ENCODE data around the gene FAM174B. TPM values are rescaled to one million over a fixed set of nuclear protein-coding genes. Genes with fewer than 3 reads are reported as not detected.

FAM174B gene
- total and polyA plus RNA-seq, 10 of the 15 experiments (the other 5 are each of a cell fraction or from before 2014, with no cell fraction given): 0.71 to 15.9 (median 4.2) TPM

DNA sequence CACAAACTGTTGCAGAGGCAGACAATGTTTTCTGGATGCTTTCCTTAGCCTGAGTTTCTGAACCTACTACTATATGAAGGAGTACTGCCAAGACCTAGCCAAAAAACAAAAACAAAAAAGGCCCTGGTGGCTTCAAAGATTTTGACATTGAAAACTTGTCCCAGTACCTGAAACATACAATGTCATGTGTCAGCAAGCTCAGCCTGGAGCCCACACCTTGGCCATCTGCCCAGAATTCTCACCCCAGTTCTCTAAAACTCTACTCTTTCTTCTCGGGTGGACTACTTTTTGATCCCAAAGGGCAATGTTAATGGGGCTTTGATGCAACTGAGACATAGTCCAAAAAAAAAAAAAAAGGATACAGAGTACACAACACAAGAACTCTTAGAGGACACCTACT lies 81.4 kb downstream of the FAM174B start:
- Histone ChIP-seq H3K9ac (ENCODE audit: control insufficient read depth, insufficient read depth, low read length) (no peak overlapping the region), H3K4me2 (ENCODE audit: control insufficient read depth, insufficient read depth) (no peak overlapping the region), H2AFZ (ENCODE audit: control insufficient read depth, low read depth, low read length) (no peak overlapping the region), H3K36me3 (ENCODE audit: control insufficient read depth in 2 of 2, insufficient read depth in 2 of 2, low read length in 1 of 2) (no peaks in the 10 kb centered on the region), H4K20me1 (ENCODE audit: control insufficient read depth, insufficient read depth) (no peaks in the 10 kb centered on the region), H3K79me2 (ENCODE audit: control insufficient read depth, insufficient read depth, low read length) (no peaks in the 10 kb centered on the region), H3K27ac (ENCODE audit: control insufficient read depth, insufficient read depth) (no peak overlapping the region), H3K9me3 (replicated peaks; ENCODE audit: control insufficient read depth, insufficient read depth, low read length) (no peaks in the 10 kb centered on the region), H3K4me3 (no peak overlapping the region), H3K4me1 (ENCODE audit: control insufficient read depth, insufficient read depth, low read length) (no peaks in the 10 kb centered on the region), H3K27me3 (replicated peaks in 1 of 2; ENCODE audit: control insufficient read depth in 2 of 2, insufficient read depth in 2 of 2, low read length in 1 of 2) (peaks cover 0 to 5% of the 10 kb centered on the region in 2 experiments; a peak in 3 of 4 replicates)
- ChIA-PET CTCF (no interaction called here), POLR2A (no interaction called here), SMC1A (ENCODE audit: uncharacterized antibody, unreplicated experiment) (no interaction called here), RAD21 (ENCODE audit: unreplicated experiment) (no interaction called here)
- no TSS peak for BruUV-seq (replicated peaks)
- intact Hi-C loops (cut with micrococcal nuclease; ENCODE audit: unreplicated experiment): no loop called here
- in situ Hi-C loops (cut with MboI): no loop called here
- DNase-seq (ENCODE audit: low read depth, low spot score) (no peak), ATAC-seq (no peak), FAIRE-seq (no peak)
- WGBS (ENCODE audit: insufficient coverage, insufficient replicate concordance, low lambda C conversion rate, missing lambda C conversion rate): 36% methylated on average over 1 of the region's 1 CpG
- TF ChIP-seq MYB (IDR thresholded peaks at IDR 0.05; ENCODE audit: borderline replicate concordance, low read depth, low read length) (no peak), CUX1 (IDR thresholded peaks at IDR 0.05; ENCODE audit: insufficient replicate concordance, low read depth, low read length) (no peak), NR2C1 (IDR thresholded peaks at IDR 0.05) (no peak), NR2F1 (conservative IDR thresholded peaks at IDR 0.05) (no peak), LARP7 (IDR thresholded peaks at IDR 0.05) (no peak), MXI1 (IDR thresholded peaks at IDR 0.05; ENCODE audit: low read depth, low read length) (no peak), RELB (IDR thresholded peaks at IDR 0.05; ENCODE audit: low read depth) (no peak)
- TF ChIP-seq, protein P1, sequence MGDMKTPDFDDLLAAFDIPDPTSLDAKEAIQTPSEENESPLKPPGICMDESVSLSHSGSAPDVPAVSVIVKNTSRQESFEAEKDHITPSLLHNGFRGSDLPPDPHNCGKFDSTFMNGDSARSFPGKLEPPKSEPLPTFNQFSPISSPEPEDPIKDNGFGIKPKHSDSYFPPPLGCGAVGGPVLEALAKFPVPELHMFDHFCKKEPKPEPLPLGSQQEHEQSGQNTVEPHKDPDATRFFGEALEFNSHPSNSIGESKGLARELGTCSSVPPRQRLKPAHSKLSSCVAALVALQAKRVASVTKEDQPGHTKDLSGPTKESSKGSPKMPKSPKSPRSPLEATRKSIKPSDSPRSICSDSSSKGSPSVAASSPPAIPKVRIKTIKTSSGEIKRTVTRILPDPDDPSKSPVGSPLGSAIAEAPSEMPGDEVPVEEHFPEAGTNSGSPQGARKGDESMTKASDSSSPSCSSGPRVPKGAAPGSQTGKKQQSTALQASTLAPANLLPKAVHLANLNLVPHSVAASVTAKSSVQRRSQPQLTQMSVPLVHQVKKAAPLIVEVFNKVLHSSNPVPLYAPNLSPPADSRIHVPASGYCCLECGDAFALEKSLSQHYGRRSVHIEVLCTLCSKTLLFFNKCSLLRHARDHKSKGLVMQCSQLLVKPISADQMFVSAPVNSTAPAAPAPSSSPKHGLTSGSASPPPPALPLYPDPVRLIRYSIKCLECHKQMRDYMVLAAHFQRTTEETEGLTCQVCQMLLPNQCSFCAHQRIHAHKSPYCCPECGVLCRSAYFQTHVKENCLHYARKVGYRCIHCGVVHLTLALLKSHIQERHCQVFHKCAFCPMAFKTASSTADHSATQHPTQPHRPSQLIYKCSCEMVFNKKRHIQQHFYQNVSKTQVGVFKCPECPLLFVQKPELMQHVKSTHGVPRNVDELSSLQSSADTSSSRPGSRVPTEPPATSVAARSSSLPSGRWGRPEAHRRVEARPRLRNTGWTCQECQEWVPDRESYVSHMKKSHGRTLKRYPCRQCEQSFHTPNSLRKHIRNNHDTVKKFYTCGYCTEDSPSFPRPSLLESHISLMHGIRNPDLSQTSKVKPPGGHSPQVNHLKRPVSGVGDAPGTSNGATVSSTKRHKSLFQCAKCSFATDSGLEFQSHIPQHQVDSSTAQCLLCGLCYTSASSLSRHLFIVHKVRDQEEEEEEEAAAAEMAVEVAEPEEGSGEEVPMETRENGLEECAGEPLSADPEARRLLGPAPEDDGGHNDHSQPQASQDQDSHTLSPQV (IDR thresholded peaks at IDR 0.05): no peak
- TF ChIP-seq, protein P2, sequence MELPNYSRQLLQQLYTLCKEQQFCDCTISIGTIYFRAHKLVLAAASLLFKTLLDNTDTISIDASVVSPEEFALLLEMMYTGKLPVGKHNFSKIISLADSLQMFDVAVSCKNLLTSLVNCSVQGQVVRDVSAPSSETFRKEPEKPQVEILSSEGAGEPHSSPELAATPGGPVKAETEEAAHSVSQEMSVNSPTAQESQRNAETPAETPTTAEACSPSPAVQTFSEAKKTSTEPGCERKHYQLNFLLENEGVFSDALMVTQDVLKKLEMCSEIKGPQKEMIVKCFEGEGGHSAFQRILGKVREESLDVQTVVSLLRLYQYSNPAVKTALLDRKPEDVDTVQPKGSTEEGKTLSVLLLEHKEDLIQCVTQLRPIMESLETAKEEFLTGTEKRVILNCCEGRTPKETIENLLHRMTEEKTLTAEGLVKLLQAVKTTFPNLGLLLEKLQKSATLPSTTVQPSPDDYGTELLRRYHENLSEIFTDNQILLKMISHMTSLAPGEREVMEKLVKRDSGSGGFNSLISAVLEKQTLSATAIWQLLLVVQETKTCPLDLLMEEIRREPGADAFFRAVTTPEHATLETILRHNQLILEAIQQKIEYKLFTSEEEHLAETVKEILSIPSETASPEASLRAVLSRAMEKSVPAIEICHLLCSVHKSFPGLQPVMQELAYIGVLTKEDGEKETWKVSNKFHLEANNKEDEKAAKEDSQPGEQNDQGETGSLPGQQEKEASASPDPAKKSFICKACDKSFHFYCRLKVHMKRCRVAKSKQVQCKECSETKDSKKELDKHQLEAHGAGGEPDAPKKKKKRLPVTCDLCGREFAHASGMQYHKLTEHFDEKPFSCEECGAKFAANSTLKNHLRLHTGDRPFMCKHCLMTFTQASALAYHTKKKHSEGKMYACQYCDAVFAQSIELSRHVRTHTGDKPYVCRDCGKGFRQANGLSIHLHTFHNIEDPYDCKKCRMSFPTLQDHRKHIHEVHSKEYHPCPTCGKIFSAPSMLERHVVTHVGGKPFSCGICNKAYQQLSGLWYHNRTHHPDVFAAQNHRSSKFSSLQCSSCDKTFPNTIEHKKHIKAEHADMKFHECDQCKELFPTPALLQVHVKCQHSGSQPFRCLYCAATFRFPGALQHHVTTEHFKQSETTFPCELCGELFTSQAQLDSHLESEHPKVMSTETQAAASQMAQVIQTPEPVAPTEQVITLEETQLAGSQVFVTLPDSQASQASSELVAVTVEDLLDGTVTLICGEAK (IDR thresholded peaks at IDR 0.05; ENCODE audit: borderline replicate concordance): no peak
